ENCODE data around the gene GRB10.

Gene GRB10

DNA sequence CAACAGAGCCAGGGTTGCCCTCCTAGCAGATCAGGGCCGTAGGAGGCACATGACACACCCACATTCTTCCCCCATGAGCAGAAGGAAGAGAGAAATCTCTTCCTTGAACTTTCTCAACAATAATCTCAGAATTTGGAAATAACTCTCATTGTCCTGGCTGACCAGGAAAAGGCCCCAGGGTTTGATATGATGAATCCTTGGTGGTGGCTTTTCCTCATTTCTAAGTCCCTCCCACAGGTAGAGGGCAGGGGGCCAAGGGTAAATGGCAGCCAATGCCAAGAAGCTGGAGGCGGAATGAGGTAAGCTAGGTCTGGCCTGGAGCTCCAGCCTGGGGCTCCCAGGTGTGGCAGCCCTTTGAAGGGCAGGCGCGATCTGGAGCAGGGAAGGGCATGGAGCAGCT lies 67.8 kb downstream of the GRB10 start:
- DNase-seq, result no peak

DNA sequence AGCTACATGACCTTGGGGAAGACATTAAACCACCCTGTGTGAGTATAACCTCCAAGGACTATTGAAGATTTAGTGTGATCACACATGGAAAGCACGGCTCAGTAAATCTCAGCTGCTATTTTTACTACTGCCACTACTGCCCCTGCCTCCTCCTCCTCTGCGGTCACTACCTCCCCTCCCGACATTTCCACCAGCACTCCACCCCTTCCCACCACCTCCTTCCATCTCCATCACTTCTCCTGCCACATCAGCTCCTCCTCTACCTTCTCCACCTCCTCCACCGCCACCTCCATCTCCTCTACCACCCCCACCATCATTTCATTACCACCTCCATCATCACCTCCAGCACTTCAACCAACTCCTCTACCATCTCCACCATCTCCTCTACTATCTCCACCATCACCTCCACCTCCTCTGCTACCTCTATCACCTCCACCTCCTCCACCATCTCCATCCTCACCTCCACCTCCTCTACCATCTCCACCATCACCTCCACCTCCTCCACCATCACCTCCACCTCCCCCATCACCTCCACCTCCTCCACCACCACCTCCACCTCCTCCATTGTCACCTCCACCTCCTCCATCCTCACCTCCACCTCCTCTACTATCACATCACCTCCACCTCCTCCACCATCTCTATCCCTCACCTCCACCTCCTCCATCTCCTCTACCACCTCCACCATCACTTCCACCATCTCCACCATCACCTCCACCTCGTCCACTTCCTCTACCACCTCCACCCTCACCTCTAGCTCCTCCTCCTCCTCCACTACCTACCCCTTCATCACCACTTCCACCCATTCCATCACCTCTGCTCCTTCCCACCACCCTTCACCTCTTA lies 69.4 kb downstream of the GRB10 start:
- no peak for DNase-seq

GRCh38 chr7:50712252-50713122 lies 70.2 kb downstream of the GRB10 start:
- no peak for DNase-seq

GRCh38 chr7:50711271-50712175 lies 71.2 kb downstream of the GRB10 start:
- DNase-seq, result no peak

DNA sequence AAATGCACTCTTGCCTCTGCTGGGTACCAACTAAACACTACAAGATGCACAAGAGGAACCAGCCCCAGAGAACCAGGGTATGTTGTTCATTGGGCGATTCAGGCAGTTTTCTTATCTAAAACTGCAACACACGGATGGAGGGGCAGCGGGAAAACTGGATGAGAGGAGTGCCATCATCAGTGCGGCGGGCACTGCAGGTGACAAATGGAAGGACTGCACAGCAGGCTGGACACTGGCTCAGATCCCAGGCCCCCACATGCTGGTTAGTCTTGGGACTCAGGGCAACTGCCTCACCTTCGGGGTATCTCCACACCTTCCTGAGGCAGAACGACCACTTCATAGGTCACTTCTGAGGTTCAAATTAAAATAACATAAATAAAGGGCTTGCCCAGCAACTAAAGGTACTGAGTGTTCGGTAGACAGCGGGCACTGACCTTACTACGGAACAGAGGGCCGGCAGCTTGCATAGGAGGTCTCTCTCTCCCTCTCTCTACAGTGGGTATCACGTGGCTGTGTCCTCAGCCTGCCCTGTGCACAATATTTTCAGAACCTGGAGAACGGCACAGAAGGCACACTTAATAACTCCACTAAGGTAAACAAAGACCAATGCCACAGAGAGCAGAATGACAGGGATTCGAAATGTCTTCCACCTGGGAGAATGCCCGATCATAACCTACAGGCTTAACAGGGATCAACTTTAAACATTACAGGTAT lies 72.1 kb downstream of the GRB10 start:
- no peak for DNase-seq

- no peak for DNase-seq
These were observed 73.5 kb downstream of the GRB10 start for GRCh38 chr7:50709151-50709550.

DNA sequence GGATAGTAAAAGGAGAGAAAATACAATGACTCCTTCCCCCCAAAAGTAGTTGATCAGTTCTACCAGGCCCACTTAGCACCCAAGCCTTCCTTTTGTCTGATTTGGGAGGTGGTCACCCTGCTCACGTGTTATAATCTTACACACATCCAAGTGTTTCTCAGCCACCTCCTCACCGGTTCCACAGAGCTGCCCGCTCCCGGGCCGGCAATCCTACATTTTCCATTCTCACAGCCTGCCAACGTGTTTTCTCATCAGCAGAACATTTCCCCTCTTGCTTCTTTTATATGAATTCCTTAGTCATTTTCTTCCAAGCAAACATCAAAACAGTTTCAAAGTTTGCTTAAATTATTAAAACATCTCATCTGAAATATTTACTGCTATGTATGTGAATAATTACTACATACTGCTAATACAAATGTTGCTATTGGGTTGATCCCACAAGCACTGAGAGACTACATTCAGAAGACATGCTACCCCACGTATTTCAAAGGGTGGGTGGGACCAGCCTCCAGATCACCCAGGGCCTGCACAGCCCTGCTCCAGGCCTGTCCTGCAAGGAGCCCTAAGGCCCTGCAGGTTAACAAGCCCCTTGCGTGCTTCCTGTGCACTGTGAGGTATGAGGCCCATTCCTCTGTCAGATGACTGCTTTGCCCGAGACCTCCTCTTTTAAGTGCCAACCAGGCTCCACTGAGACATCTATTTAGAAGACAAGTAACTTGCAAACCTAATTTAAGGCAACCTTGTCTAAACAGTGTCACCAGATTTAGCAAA lies 75.3 kb downstream of the GRB10 start:
- no peak for DNase-seq

- DNase-seq, result no peak
These were observed 76.2 kb downstream of the GRB10 start for GRCh38 chr7:50706469-50706937.

DNA sequence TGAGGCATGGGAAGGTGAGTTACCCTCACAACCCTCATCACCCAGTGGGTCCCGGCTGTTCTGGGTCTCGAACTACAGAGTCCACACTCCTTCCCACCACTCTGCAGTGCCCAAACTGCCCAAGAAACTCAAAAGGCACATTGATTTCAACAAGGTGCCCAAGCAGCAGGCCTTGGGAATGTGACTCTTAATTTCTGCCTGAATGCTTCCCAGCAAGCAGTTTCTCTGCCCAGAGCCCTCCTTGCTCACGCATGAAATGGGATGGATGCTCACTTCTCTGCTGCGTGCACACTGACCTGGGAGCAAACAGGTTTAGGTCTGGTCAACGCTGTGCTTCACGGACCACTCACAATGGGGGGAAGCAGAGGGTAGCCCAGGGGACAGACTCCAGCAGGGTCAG lies 77.9 kb downstream of the GRB10 start:
- DNase-seq, result no peak

- no peak for DNase-seq
These were observed 79.0 kb downstream of the GRB10 start for GRCh38 chr7:50703654-50704053.

- no peak for DNase-seq
These were observed 83.6 kb downstream of the GRB10 start for GRCh38 chr7:50699143-50699542.

- no peak for DNase-seq
These were observed 84.9 kb downstream of the GRB10 start for GRCh38 chr7:50697748-50698147.

GRCh38 chr7:50696810-50697582 lies 85.7 kb downstream of the GRB10 start:
- DNase-seq, result no peak

DNA sequence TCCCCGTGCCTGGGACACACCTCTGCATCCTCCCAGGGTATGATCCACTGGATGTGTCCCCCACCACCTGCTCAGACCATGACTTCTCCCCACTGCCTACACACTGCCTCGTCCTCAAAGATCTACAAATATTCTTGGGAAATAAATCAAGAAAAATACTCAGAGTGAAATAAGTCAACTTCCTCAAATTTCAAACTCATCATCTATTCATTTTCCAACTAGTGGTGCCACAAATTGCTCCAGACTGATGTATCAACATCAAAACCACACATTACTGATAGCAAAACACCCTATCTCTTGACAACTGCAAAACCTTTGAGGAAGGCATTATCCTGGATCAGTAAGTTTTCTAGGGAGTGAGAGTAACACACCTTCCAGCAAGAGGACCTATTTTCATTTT lies 87.7 kb downstream of the GRB10 start:
- DNase-seq, result no peak

GRCh38 chr7:50693455-50694130 lies 89.1 kb downstream of the GRB10 start:
- DNase-seq, result no peak

GRCh38 chr7:50690541-50691011 lies 92.1 kb downstream of the GRB10 start:
- DNase-seq, result no peak

- DNase-seq, result no peak
These were observed 94.5 kb downstream of the GRB10 start for GRCh38 chr7:50688226-50688590.

DNA sequence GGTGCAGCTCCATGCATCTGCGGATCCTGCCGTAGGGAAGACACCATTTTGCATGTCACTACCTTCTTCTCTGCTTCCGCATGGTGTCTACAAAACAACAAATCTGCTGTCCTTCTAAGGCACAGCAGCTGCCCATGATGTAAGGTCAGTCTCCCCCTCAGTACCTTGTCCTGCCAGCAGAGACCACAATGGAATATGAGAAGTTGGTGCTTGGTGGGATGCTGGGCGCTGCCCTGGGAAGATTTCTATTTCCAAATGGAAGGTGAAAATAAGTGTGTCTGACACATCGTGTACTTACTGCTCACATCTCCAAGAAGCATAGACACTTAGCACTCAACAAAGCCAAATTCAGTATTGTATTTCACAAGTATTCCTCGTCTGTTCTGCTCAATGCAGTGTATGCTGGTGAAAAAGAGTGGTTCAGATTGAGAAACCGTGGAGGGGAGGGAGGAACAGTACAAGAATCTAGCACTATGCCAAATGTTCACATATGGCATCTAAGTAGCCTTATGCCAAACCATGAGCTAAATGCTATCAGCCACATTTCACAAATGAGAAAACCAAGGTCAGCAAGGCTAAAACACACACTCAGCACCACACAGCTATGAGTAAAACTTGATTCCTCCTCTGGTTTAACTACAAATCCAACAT lies 95.0 kb downstream of the GRB10 start:
- DNase-seq, result no peak

DNA sequence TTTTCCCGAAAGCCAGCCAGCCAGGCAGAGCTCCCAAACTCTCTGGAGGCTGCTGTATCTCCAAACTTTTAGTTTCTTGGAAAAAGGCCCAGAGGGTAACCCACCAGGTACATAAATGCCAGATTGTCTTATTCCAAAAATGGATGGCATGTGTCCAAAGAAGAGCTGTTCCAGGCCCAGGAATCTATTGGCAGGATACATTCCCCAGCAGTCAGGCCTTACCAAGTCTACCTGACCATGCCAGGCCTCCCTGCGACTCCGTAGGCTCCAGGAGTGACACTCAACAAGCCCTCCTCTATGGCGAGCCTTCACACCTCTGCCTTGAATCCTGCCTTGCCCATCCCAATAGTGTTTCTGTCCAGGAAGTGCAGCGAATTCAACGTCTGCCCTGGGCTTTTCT lies 95.6 kb downstream of the GRB10 start:
- DNase-seq, result no peak

All from activated CD4-positive, alpha-beta T cell treated with anti-CD3 and anti-CD28 coated beads, Interleukin-2, amount 50 U/mL, for 48 hours (primary cell).